ENCODE measurements around the gene FAM151A.

FAM151A gene

GRCh38 chr1:54604051-54604450, 19.3 kb downstream of the FAM151A start:
- DNase-seq (ENCODE audit: low spot score), result no peak

- DNase-seq (ENCODE audit: low spot score), result no peak
Measured at GRCh38 chr1:54603241-54603640, 20.1 kb downstream of the FAM151A start.

GRCh38 chr1:54602554-54602953, 20.8 kb downstream of the FAM151A start:
- DNase-seq (ENCODE audit: low spot score), result no peak

- DNase-seq (ENCODE audit: low spot score), result no peak
Measured at GRCh38 chr1:54601730-54602129, 21.6 kb downstream of the FAM151A start.

GRCh38 chr1:54600947-54601721, 22.2 kb downstream of the FAM151A start:
- DNase-seq (ENCODE audit: low spot score), result no peak

GRCh38 chr1:54599211-54599823, 24.0 kb downstream of the FAM151A start:
- DNase-seq (ENCODE audit: low spot score), result no peak

- DNase-seq (ENCODE audit: low spot score), result no peak
Measured at GRCh38 chr1:54597455-54598030, 25.8 kb downstream of the FAM151A start.

- DNase-seq (ENCODE audit: low spot score), result no peak
Measured at GRCh38 chr1:54596756-54597155, 26.6 kb downstream of the FAM151A start.

GRCh38 chr1:54595956-54596498, 27.3 kb downstream of the FAM151A start:
- DNase-seq (ENCODE audit: low spot score), result no peak

- no peak for DNase-seq (ENCODE audit: low spot score)
Measured at GRCh38 chr1:54594463-54594862, 28.9 kb downstream of the FAM151A start.

- no peak for DNase-seq (ENCODE audit: low spot score)
Measured at GRCh38 chr1:54593571-54594160, 29.7 kb downstream of the FAM151A start.

GRCh38 chr1:54591127-54591756, 32.1 kb downstream of the FAM151A start:
- DNase-seq (ENCODE audit: low spot score), result no peak

GRCh38 chr1:54588377-54588776, 34.9 kb downstream of the FAM151A start:
- DNase-seq (ENCODE audit: low spot score), result no peak

GRCh38 chr1:54585181-54586066, 37.9 kb downstream of the FAM151A start:
- no peak for DNase-seq (ENCODE audit: low spot score)

GRCh38 chr1:54584575-54584974, 38.8 kb downstream of the FAM151A start:
- no peak for DNase-seq (ENCODE audit: low spot score)

GRCh38 chr1:54583871-54584270, 39.5 kb downstream of the FAM151A start:
- no peak for DNase-seq (ENCODE audit: low spot score)

- no peak for DNase-seq (ENCODE audit: low spot score)
Measured at GRCh38 chr1:54583307-54583686, 40.0 kb downstream of the FAM151A start.

GRCh38 chr1:54582566-54583306, 40.6 kb downstream of the FAM151A start:
- DNase-seq (ENCODE audit: low spot score), result no peak

GRCh38 chr1:54581621-54582035, 41.7 kb downstream of the FAM151A start:
- DNase-seq (ENCODE audit: low spot score), result peak; percentile 53

- DNase-seq (ENCODE audit: low spot score), result no peak
Measured at GRCh38 chr1:54580856-54581550, 42.3 kb downstream of the FAM151A start.

All from D341Med (cell line).